ENCODE results near the gene KRT36. TPM values are rescaled to one million over a fixed set of nuclear protein-coding genes. Genes with fewer than 3 reads are reported as not detected.

The KRT36 gene
- total and polyA plus RNA-seq, 10 of the 15 experiments (the other 5 are each of a cell fraction or from before 2014, with no cell fraction given): not detected

- ATAC-seq (no peak), FAIRE-seq (no peak), DNase-seq (ENCODE audit: low read depth, low spot score) (no peak)
- H2AFZ ChIP-seq (ENCODE audit: control insufficient read depth, low read depth, low read length): no peak overlapping the region
- TF ChIP-seq NFXL1 (IDR thresholded peaks at IDR 0.05; ENCODE audit: borderline replicate concordance) (no peak), ATF7 (IDR thresholded peaks at IDR 0.05; ENCODE audit: low read depth) (no peak), STAT3 (IDR thresholded peaks at IDR 0.05; ENCODE audit: low read depth, low read length) (no peak), JUND (IDR thresholded peaks at IDR 0.05; ENCODE audit: low read depth, low read length) (no peak), USF2 (IDR thresholded peaks at IDR 0.05; ENCODE audit: borderline replicate concordance, low read depth, low read length) (no peak), SMARCA5 (IDR thresholded peaks at IDR 0.05) (no peak)
- POLR2A ChIA-PET: no interaction called here
- in situ Hi-C loops (cut with MboI): no loop called here
- H3K36me3 ChIP-seq (ENCODE audit: control insufficient read depth in 2 of 2, insufficient read depth in 2 of 2, low read length in 1 of 2): no peaks in the 10 kb centered on the region
- intact Hi-C loops (cut with micrococcal nuclease; ENCODE audit: unreplicated experiment): no loop called here
- no peak overlapping the region for H3K4me2 ChIP-seq (ENCODE audit: control insufficient read depth, insufficient read depth)
- H4K20me1 ChIP-seq (ENCODE audit: control insufficient read depth, insufficient read depth): no peaks in the 10 kb centered on the region
- BruUV-seq (replicated peaks): no TSS peak
- no peak overlapping the region for H3K9ac ChIP-seq (ENCODE audit: control insufficient read depth, insufficient read depth, low read length)
- no peak overlapping the region for H3K4me3 ChIP-seq
- SMC1A ChIA-PET (ENCODE audit: uncharacterized antibody, unreplicated experiment): no interaction called here
- WGBS (ENCODE audit: insufficient coverage, insufficient replicate concordance, low lambda C conversion rate, missing lambda C conversion rate): 18% methylated on average over 5 of the region's 5 CpGs
- H3K9me3 ChIP-seq (replicated peaks; ENCODE audit: control insufficient read depth, insufficient read depth, low read length): no peaks in the 10 kb centered on the region; the same call in 2 of the 3 replicates
- RAD21 ChIA-PET (ENCODE audit: unreplicated experiment): no interaction called here
- no peaks in the 10 kb centered on the region for H3K79me2 ChIP-seq (ENCODE audit: control insufficient read depth, insufficient read depth, low read length)
- CTCF ChIA-PET: no interaction called here
- H3K4me1 ChIP-seq (ENCODE audit: control insufficient read depth, insufficient read depth, low read length): no peaks in the 10 kb centered on the region
- H3K27me3 ChIP-seq (replicated peaks in 1 of 2; ENCODE audit: control insufficient read depth in 2 of 2, insufficient read depth in 2 of 2, low read length in 1 of 2): peaks cover 18 to 20% of the 10 kb centered on the region in 2 experiments
- H3K27ac ChIP-seq (ENCODE audit: control insufficient read depth, insufficient read depth): no peak overlapping the region
Measured at GRCh38 chr17:41529491-41529915, 39.8 kb upstream of the KRT36 start.

- H2AFZ ChIP-seq (ENCODE audit: control insufficient read depth, low read depth, low read length): no peak overlapping the region
- H3K4me3 ChIP-seq: no peak overlapping the region
- no peaks in the 10 kb centered on the region for H3K4me1 ChIP-seq (ENCODE audit: control insufficient read depth, insufficient read depth, low read length)
- FAIRE-seq (no peak), ATAC-seq (no peak), DNase-seq (ENCODE audit: low read depth, low spot score) (no peak)
- no TSS peak for BruUV-seq (replicated peaks)
- ChIA-PET SMC1A (ENCODE audit: uncharacterized antibody, unreplicated experiment) (no interaction called here), RAD21 (ENCODE audit: unreplicated experiment) (no interaction called here), CTCF (interaction anchor here (0.7 kb wide), 1 partner anchor 645 kb away, joined by 3 read pairs; no protein-coding TSS in a partner anchor), POLR2A (no interaction called here)
- no peak overlapping the region for H3K9ac ChIP-seq (ENCODE audit: control insufficient read depth, insufficient read depth, low read length)
- no peaks in the 10 kb centered on the region for H4K20me1 ChIP-seq (ENCODE audit: control insufficient read depth, insufficient read depth)
- intact Hi-C loops (cut with micrococcal nuclease; ENCODE audit: unreplicated experiment): no loop called here
- no peaks in the 10 kb centered on the region for H3K36me3 ChIP-seq (ENCODE audit: control insufficient read depth in 2 of 2, insufficient read depth in 2 of 2, low read length in 1 of 2)
- H3K9me3 ChIP-seq (replicated peaks; ENCODE audit: control insufficient read depth, insufficient read depth, low read length): no peaks in the 10 kb centered on the region; the same call in 2 of the 3 replicates
- H3K27ac ChIP-seq (ENCODE audit: control insufficient read depth, insufficient read depth): no peak overlapping the region
- H3K27me3 ChIP-seq (replicated peaks in 1 of 2; ENCODE audit: control insufficient read depth in 2 of 2, insufficient read depth in 2 of 2, low read length in 1 of 2): peaks cover 18 to 20% of the 10 kb centered on the region in 2 experiments
- no peak overlapping the region for H3K4me2 ChIP-seq (ENCODE audit: control insufficient read depth, insufficient read depth)
- 26% methylated on average over 10 of the region's 10 CpGs for WGBS (ENCODE audit: insufficient coverage, insufficient replicate concordance, low lambda C conversion rate, missing lambda C conversion rate)
- in situ Hi-C loops (cut with MboI): no loop called here
- no peaks in the 10 kb centered on the region for H3K79me2 ChIP-seq (ENCODE audit: control insufficient read depth, insufficient read depth, low read length)
- no peak for TF ChIP-seq MLLT1 (IDR thresholded peaks at IDR 0.05)
- TF ChIP-seq STAT1 (conservative IDR thresholded peaks at IDR 0.05): no peak
- TF ChIP-seq ZNF24 (IDR thresholded peaks at IDR 0.05): no peak
- no peak for TF ChIP-seq CUX1 (IDR thresholded peaks at IDR 0.05; ENCODE audit: insufficient replicate concordance, low read depth, low read length)
Measured at GRCh38 chr17:41528959-41529353, 39.2 kb upstream of the KRT36 start.
